ENCODE results near the gene MRPL36.

MRPL36 gene

GRCh38 chr5:1762883-1763547 lies 36.6 kb downstream of the MRPL36 start:
- no peak for DNase-seq

DNA sequence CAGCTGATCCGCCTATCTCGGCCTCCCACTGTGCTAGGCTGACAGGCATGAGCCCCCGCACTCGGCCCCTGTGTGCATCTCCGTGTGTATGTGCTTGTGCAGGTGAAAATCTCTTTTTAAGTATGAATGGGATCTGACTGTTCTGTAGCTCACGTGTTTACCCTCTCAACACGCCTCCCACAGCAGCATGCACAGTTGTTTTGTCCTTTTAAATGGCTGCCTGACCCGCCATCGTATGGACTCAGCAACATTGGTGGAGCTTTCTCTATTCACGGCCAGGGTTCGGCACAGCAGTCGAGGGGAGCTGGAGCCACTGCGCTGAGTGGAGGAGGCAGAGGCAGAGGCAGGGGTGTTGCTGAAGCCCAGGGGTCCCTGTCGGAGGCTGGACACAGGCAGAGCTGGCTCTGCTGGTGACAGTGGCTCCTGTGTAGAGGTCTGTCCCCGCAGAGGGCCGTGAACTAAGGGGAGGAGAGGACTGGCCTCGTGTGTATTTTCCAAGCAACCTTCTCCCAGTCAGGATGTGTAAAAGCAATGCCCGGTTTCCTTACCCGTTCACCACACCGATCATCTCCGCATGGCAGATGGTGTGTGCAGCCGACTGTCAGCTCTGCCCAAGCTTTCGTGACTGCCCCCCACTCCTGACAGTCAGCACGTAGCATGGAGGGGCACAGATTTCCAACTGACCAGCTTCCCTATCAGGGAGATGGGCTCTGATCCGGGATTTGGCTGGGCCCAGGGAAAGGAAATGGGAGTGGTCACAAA lies 37.3 kb downstream of the MRPL36 start:
- no peak for DNase-seq

- no peak for DNase-seq
These were observed 38.2 kb downstream of the MRPL36 start for GRCh38 chr5:1761453-1761755.

GRCh38 chr5:1760656-1761452 lies 38.8 kb downstream of the MRPL36 start:
- no peak for DNase-seq

DNA sequence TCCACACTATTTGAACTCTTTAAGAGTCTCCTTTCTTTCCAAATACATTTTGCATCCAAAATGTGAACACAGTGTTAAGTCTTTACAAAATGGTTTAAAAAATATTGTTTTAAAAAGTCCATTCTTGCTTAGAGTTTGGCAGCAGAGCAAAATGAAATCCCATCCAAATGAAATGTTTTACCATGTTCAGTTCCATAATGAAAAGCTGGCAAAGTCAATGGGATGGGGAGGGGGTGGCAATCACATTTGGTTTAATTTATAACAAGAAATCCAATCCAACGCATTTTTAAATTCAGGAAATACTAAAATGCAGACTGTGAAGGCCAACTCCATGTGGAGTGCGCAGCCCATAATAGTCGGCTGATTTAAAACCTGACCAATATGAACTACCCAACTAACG lies 39.4 kb downstream of the MRPL36 start:
- no peak for DNase-seq

GRCh38 chr5:1759378-1759970 lies 40.2 kb downstream of the MRPL36 start:
- DNase-seq = no peak

DNA sequence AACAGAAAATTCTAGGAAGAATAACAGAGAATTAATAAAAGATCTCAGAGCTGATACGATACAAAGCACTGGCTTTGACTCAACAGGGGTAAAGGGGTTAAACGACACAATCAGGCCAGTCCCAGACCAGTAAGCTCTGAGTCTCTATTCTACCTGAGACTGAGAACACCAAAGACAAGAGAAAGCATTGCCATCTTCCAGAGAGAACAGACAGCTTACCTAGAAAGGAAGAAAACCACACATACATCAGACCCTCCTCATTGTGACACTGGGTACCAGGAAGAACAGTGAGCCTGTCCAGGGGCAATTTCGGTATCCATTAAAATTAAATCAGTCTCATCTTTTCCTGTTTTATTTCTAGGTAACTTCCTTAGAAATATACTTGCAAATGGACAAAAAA lies 41.1 kb downstream of the MRPL36 start:
- DNase-seq = no peak

GRCh38 chr5:1757511-1757910 lies 42.1 kb downstream of the MRPL36 start:
- DNase-seq = no peak

- DNase-seq = no peak
These were observed 43.2 kb downstream of the MRPL36 start for GRCh38 chr5:1756481-1756880.

- no peak for DNase-seq
These were observed 44.2 kb downstream of the MRPL36 start for GRCh38 chr5:1755321-1755949.

- no peak for DNase-seq
These were observed 45.0 kb downstream of the MRPL36 start for GRCh38 chr5:1754531-1755220.

DNA sequence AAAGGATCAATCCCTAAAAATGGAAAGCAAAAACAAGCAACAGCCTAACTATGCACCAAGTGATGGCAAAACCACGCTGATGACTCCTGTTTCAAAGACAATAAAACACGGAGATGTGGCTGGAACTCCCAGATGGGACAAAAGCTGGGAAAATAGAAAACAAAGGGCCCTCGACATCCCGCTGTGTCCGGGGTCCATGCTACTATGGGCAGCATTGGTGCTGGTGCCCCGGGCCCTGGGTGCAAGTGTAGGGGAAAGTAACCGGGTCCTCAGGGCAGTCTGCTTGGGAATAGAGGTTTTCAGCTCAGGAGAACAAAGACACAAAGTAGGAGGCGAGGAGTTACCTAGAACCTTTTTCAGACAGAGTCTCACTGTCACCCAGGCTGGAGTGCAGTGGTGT lies 46.1 kb downstream of the MRPL36 start:
- DNase-seq = no peak

GRCh38 chr5:1752881-1753280 lies 46.8 kb downstream of the MRPL36 start:
- DNase-seq = no peak

DNA sequence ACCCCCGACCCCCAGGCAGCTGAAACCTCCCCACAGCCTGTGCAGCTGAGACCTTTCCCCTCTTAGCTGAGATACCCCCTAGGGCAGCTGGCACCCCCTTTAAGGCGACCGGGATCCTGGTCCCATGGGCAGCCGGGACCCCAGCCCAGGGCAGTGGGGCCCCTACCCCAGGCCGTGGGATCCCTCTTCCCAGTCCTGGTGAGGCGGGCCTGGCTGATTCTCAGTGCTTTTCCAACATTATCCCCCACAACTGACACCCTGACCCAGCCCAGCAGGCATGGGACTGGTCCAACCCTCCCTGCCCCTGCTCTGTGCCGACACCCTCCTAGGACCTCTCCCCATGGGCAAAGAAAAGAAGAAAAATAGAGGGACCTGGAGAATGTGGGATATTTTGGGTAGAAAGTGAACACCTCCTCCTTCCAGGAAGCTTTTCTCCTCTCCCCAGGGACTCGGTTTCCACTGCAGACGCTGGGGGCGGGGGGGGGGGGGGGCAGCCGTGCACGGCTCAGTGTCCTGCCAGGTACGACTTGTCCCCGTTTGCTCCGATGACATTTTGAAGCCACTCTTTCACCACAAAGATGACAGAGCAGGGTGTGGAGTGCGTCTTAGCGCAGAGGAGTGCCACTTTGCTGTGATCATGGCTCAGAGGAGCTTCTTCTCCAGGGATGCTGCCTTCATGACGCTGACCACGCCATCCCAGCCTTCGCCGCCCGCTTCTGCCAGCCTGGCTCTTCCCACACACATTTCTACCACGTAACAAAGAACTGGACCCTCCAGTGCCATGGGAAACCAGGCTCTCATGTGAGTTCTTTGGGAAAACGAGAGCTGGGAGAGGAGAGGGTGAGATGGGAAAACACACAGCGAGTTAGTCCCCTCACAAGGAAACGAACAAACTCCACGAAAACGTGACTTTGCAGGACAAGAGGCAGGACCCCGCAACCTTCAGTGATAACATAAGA lies 47.5 kb downstream of the MRPL36 start:
- no peak for DNase-seq

GRCh38 chr5:1751026-1751863 lies 48.4 kb downstream of the MRPL36 start:
- no peak for DNase-seq

- DNase-seq = no peak
These were observed 49.2 kb downstream of the MRPL36 start for GRCh38 chr5:1750469-1750868.

GRCh38 chr5:1749346-1750124 lies 50.1 kb downstream of the MRPL36 start:
- DNase-seq = no peak

GRCh38 chr5:1748845-1749244 lies 50.8 kb downstream of the MRPL36 start:
- DNase-seq = no peak
